SK-N-SH treated with all-trans-retinoic acid at 6 μM for 48 hours (cell line): ENCODE results near the gene ADAMTS17.

Experiments
- ATAC-seq: fragments of 200-7000 bp; cut with Tn5 transposase; 3 replicates; pipeline ENCODE4 v1.9.1; 2020; ENCODE audit warnings: mild to moderate bottlenecking, moderate library complexity
- ARNTL ChIP-seq: fragments of 450-650 bp; formaldehyde crosslinking; IDR thresholded peaks from 2 replicates; pipeline ENCODE4 v1.5.0; 2020; ENCODE audit warnings: low read depth, mild to moderate bottlenecking, moderate library complexity, borderline replicate concordance
- BACH2 ChIP-seq: fragments of 250-450 bp; sonication (Bioruptor Pico); IDR thresholded peaks from 2 replicates; pipeline ENCODE4 v1.9.0; 2021; ENCODE audit warnings: mild to moderate bottlenecking, borderline replicate concordance
- CSDC2 ChIP-seq: fragments of 250-450 bp; sonication (Bioruptor Pico); IDR thresholded peaks from 2 replicates; pipeline ENCODE4 v1.5.0; 2020; ENCODE audit warnings: mild to moderate bottlenecking, moderate library complexity
- CSRNP3 ChIP-seq: fragments of 250-450 bp; sonication (Bioruptor Pico); IDR thresholded peaks from 2 replicates; pipeline ENCODE4 v1.5.1; 2021; ENCODE audit warnings: mild to moderate bottlenecking, moderate library complexity
- ESRRG ChIP-seq: fragments of 250-450 bp; sonication (Bioruptor Pico); IDR thresholded peaks from 2 replicates; pipeline ENCODE4 v1.6.1; 2021; ENCODE audit warnings: mild to moderate bottlenecking
- GLIS3 ChIP-seq: fragments of 250-450 bp; sonication (Bioruptor Pico); IDR thresholded peaks from 2 replicates; pipeline ENCODE4 v1.5.0; 2020; ENCODE audit warnings: mild to moderate bottlenecking, moderate library complexity
- OSR1 ChIP-seq: fragments of 250-450 bp; sonication (Bioruptor Pico); IDR thresholded peaks from 2 replicates; pipeline ENCODE4 v1.8.0; 2022; ENCODE audit warnings: moderate library complexity, mild to moderate bottlenecking, inconsistent platforms
- PATZ1 ChIP-seq: fragments of 250-450 bp; sonication (Bioruptor Pico); IDR thresholded peaks from 2 replicates; pipeline ENCODE4 v1.8.0; 2020; ENCODE audit warnings: mild to moderate bottlenecking, moderate library complexity, borderline replicate concordance
- POU6F1 ChIP-seq: fragments of 250-450 bp; sonication (Bioruptor Pico); IDR thresholded peaks from 2 replicates; pipeline ENCODE4 v1.8.0; 2021; ENCODE audit warnings: low read depth, mild to moderate bottlenecking, moderate library complexity, borderline replicate concordance
- PPARA ChIP-seq: fragments of 250-450 bp; sonication (Bioruptor Pico); IDR thresholded peaks from 2 replicates; pipeline ENCODE4 v1.5.0; 2020; ENCODE audit warnings: mild to moderate bottlenecking, borderline replicate concordance
- RARB ChIP-seq: fragments of 250-450 bp; sonication (Bioruptor Pico); IDR thresholded peaks from 2 replicates; pipeline ENCODE4 v1.8.0; 2021; ENCODE audit warnings: mild to moderate bottlenecking, moderate library complexity
- SNAI2 ChIP-seq: fragments of 250-450 bp; sonication (Bioruptor Pico); IDR thresholded peaks from 2 replicates; pipeline ENCODE4 v1.5.0; 2020; ENCODE audit warnings: mild to moderate bottlenecking, moderate library complexity
- TCF4 ChIP-seq: fragments of 250-450 bp; sonication (Bioruptor Pico); IDR thresholded peaks from 2 replicates; pipeline ENCODE4 v1.8.0; 2021; ENCODE audit warnings: mild to moderate bottlenecking, moderate library complexity, borderline replicate concordance
- TOX ChIP-seq: fragments of 250-450 bp; sonication (Bioruptor Pico); IDR thresholded peaks from 2 replicates; pipeline ENCODE4 v1.8.0; 2021; ENCODE audit warnings: mild to moderate bottlenecking, moderate library complexity, borderline replicate concordance
- ZC3H10 ChIP-seq: fragments of 250-450 bp; sonication (Bioruptor Pico); IDR thresholded peaks from 2 replicates; pipeline ENCODE4 v1.5.1; 2021; ENCODE audit warnings: mild to moderate bottlenecking, moderate library complexity
- ZFP3 ChIP-seq: fragments of 250-450 bp; sonication (Bioruptor Pico); IDR thresholded peaks from 2 replicates; pipeline ENCODE4 v1.5.0; 2020; ENCODE audit warnings: mild to moderate bottlenecking, moderate library complexity
- ZFP30 ChIP-seq: fragments of 450-650 bp; formaldehyde crosslinking; IDR thresholded peaks from 2 replicates; pipeline ENCODE4 v1.5.0; 2022; ENCODE audit warnings: mild to moderate bottlenecking, moderate library complexity
- ZNF565 ChIP-seq: fragments of 450-650 bp; formaldehyde crosslinking; conservative IDR thresholded peaks from 2 replicates; pipeline ENCODE4 v1.5.0; 2020; ENCODE audit warnings: low read depth, mild to moderate bottlenecking, moderate library complexity
- ZNF70 ChIP-seq: fragments of 450-650 bp; formaldehyde crosslinking; IDR thresholded peaks from 2 replicates; pipeline ENCODE4 v1.5.0; 2020; ENCODE audit warnings: mild to moderate bottlenecking, moderate library complexity
- ZNF8 ChIP-seq: fragments of 450-650 bp; formaldehyde crosslinking; IDR thresholded peaks from 2 replicates; pipeline ENCODE4 v1.5.0; 2020; ENCODE audit warnings: mild to moderate bottlenecking, moderate library complexity
- TF ChIP-seq, protein P1 (sequence below): fragments of 250-450 bp; sonication (Bioruptor Pico); IDR thresholded peaks from 2 replicates; pipeline ENCODE4 v1.5.1; 2020; ENCODE audit warnings: low read depth, mild to moderate bottlenecking, moderate library complexity
- TF ChIP-seq, protein P2 (sequence below): fragments of 250-450 bp; sonication (Bioruptor Pico); IDR thresholded peaks from 2 replicates; pipeline ENCODE4 v1.5.0; 2020; ENCODE audit warnings: mild to moderate bottlenecking, moderate library complexity

Gene ADAMTS17

GRCh38 chr15:100154338-100154737, 187.4 kb downstream of the ADAMTS17 start:
- no peak for ATAC-seq
- TF ChIP-seq CSDC2 (CRISPR knock-in tag): no peak
- no peak for TF ChIP-seq RARB (CRISPR knock-in tag)
- no peak for TF ChIP-seq PPARA
- TF ChIP-seq ZFP30 (CRISPR knock-in tag): no peak
- TF ChIP-seq BACH2 (CRISPR knock-in tag): no peak
- TF ChIP-seq CSRNP3 (CRISPR knock-in tag): no peak

- TF ChIP-seq CSDC2 (CRISPR knock-in tag) (no peak), ZC3H10 (CRISPR knock-in tag) (no peak), ZNF565 (CRISPR knock-in tag) (no peak), BACH2 (CRISPR knock-in tag) (no peak), PATZ1 (CRISPR knock-in tag) (no peak), SNAI2 (no peak), ZFP3 (CRISPR knock-in tag) (no peak), TOX (CRISPR knock-in tag) (no peak), ZFP30 (CRISPR knock-in tag) (no peak), OSR1 (CRISPR knock-in tag) (no peak), ZNF70 (CRISPR knock-in tag) (no peak), CSRNP3 (CRISPR knock-in tag) (no peak), TCF4 (CRISPR knock-in tag) (no peak), ZNF8 (CRISPR knock-in tag) (no peak), PPARA (no peak), ESRRG (CRISPR knock-in tag) (no peak), ARNTL (no peak), GLIS3 (CRISPR knock-in tag) (no peak), RARB (CRISPR knock-in tag) (no peak), POU6F1 (CRISPR knock-in tag) (no peak)
- no peak for ATAC-seq
These were observed 189.3 kb downstream of the ADAMTS17 start for GRCh38 chr15:100152463-100152862.

- ATAC-seq: no peak
- TF ChIP-seq CSDC2 (CRISPR knock-in tag): no peak
- TF ChIP-seq OSR1 (CRISPR knock-in tag): no peak
- no peak for TF ChIP-seq TOX (CRISPR knock-in tag)
- no peak for TF ChIP-seq ZC3H10 (CRISPR knock-in tag)
- TF ChIP-seq, protein P1, sequence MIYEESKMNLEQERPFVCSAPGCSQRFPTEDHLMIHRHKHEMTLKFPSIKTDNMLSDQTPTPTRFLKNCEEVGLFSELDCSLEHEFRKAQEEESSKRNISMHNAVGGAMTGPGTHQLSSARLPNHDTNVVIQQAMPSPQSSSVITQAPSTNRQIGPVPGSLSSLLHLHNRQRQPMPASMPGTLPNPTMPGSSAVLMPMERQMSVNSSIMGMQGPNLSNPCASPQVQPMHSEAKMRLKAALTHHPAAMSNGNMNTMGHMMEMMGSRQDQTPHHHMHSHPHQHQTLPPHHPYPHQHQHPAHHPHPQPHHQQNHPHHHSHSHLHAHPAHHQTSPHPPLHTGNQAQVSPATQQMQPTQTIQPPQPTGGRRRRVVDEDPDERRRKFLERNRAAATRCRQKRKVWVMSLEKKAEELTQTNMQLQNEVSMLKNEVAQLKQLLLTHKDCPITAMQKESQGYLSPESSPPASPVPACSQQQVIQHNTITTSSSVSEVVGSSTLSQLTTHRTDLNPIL (CRISPR knock-in tag): no peak
- no peak for TF ChIP-seq PPARA
- no peak for TF ChIP-seq BACH2 (CRISPR knock-in tag)
- TF ChIP-seq TCF4 (CRISPR knock-in tag): no peak
- TF ChIP-seq, protein P2, sequence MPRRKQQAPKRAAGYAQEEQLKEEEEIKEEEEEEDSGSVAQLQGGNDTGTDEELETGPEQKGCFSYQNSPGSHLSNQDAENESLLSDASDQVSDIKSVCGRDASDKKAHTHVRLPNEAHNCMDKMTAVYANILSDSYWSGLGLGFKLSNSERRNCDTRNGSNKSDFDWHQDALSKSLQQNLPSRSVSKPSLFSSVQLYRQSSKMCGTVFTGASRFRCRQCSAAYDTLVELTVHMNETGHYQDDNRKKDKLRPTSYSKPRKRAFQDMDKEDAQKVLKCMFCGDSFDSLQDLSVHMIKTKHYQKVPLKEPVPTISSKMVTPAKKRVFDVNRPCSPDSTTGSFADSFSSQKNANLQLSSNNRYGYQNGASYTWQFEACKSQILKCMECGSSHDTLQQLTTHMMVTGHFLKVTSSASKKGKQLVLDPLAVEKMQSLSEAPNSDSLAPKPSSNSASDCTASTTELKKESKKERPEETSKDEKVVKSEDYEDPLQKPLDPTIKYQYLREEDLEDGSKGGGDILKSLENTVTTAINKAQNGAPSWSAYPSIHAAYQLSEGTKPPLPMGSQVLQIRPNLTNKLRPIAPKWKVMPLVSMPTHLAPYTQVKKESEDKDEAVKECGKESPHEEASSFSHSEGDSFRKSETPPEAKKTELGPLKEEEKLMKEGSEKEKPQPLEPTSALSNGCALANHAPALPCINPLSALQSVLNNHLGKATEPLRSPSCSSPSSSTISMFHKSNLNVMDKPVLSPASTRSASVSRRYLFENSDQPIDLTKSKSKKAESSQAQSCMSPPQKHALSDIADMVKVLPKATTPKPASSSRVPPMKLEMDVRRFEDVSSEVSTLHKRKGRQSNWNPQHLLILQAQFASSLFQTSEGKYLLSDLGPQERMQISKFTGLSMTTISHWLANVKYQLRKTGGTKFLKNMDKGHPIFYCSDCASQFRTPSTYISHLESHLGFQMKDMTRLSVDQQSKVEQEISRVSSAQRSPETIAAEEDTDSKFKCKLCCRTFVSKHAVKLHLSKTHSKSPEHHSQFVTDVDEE (CRISPR knock-in tag): no peak
- TF ChIP-seq ZNF70 (CRISPR knock-in tag): no peak
- TF ChIP-seq GLIS3 (CRISPR knock-in tag): no peak
- no peak for TF ChIP-seq ESRRG (CRISPR knock-in tag)
- no peak for TF ChIP-seq CSRNP3 (CRISPR knock-in tag)
- TF ChIP-seq PATZ1 (CRISPR knock-in tag): no peak
- no peak for TF ChIP-seq SNAI2
- TF ChIP-seq ZFP30 (CRISPR knock-in tag): no peak
- TF ChIP-seq ARNTL: no peak
- no peak for TF ChIP-seq RARB (CRISPR knock-in tag)
These were observed 190.9 kb downstream of the ADAMTS17 start for GRCh38 chr15:100150906-100151305.
